ENCODE data around the gene GSTM4.

The GSTM4 gene

DNA sequence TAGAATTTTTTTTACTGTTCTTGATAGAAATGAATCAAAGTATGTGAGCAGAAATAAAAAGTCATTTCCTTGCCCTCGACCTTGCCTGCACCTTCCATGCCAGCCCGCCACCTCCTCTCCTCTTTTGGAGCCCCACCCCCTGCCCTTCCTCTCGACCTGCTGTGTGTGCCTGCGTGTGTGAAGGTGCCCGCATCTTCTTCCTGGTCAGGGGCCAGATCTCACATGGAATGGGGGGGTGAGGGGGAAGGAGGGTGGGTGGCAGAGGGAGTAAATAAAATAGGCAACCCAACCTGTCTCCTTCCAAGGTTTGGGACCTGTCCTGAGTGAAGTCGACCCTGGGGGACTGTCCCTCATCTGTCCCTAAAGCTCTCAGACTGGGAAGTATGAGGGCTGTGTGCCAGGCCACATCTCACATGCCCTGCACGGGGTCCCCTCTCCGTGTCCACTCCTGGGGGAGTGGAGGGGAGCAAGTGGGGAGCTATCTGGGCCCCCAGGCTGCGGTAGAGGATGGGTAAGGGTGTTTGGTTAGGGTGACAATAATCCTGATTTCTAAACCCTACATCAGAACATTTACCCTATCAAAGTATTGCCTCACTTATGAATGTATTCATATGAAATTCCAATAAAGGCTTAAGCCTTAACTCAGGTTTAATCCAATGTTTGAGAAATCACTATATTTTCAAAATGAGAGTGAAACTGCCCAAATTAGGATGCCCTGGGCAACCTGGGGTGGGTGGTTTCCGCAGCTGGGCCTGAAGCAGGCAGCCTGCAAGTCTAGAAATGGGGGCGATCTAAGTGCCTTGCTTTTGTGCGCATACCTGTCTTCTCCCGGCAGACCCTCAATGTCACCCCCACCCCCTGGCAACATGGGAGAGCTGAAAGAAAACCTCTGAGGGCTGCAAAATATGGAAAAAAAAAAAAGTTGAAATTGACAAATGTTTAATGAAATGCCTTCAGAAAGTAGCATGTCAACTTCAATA, 20.8 kb upstream of the GSTM4 start:
- peak; percentile 69 for DNase-seq (ENCODE audit: low spot score)
- TF ChIP-seq, protein P1, sequence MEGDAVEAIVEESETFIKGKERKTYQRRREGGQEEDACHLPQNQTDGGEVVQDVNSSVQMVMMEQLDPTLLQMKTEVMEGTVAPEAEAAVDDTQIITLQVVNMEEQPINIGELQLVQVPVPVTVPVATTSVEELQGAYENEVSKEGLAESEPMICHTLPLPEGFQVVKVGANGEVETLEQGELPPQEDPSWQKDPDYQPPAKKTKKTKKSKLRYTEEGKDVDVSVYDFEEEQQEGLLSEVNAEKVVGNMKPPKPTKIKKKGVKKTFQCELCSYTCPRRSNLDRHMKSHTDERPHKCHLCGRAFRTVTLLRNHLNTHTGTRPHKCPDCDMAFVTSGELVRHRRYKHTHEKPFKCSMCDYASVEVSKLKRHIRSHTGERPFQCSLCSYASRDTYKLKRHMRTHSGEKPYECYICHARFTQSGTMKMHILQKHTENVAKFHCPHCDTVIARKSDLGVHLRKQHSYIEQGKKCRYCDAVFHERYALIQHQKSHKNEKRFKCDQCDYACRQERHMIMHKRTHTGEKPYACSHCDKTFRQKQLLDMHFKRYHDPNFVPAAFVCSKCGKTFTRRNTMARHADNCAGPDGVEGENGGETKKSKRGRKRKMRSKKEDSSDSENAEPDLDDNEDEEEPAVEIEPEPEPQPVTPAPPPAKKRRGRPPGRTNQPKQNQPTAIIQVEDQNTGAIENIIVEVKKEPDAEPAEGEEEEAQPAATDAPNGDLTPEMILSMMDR (IDR thresholded peaks at IDR 0.05), result no peak
- H3K27ac ChIP-seq, result no peak overlapping the region
- no peak overlapping the region for H3K4me3 ChIP-seq

DNA sequence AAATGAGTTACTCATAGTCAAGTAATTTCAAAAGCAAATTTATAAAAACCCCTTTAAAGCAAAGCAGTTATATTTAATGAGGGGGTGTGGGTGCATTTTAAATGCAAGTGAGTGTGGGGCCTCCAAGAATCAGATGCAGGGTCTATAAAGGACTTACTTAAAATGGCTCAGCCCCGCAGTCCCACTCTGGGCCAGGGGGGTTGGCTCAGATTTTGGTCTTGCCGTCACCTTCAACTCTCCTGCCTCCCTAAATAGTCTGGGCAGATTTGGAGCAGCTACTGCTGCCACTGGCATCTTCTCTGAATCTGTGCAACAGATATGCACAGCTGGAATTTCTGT, 20.1 kb upstream of the GSTM4 start:
- TF ChIP-seq, protein P1 (IDR thresholded peaks at IDR 0.05), result no peak
- Histone ChIP-seq H3K4me3 (no peak overlapping the region), H3K27ac (no peak overlapping the region)
- peak; percentile 59 for DNase-seq (ENCODE audit: low spot score)

DNA sequence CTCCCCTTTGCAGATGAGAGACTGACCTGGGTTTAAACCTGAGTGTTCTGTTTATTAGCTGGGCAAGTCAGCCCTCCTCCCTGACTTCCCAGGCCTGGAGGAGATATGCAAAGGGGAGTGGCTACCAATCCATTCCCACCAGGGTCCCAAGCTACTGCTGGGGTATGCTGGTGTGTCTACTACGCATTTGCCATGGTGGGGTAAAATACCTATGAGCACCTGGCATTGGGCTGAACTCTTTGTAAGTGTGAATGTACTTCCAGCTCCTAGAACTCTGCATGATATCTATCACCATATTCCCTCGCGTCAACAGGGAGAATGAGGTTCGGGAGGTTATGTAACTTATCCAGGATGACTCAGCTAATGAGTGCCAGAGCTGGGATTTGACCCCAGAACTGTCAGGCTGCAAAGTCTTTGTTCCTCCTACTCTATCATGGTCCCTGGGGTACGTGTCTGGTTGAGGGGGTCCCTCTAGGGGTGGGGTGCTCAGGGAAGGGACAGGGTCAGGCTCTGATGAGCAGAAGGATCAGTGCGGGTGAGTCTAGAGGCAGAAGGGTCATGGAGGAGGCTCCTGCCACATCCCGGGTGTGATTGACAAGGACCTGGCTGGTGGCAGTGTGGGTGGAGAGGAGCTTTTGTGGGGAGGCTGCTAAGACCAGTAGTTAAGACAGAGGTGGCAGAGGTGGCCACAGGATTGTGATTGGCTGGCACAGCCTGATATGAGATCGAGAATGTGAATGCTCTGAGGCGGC, 19.5 kb upstream of the GSTM4 start:
- DNase-seq (ENCODE audit: low spot score), result no peak

DNA sequence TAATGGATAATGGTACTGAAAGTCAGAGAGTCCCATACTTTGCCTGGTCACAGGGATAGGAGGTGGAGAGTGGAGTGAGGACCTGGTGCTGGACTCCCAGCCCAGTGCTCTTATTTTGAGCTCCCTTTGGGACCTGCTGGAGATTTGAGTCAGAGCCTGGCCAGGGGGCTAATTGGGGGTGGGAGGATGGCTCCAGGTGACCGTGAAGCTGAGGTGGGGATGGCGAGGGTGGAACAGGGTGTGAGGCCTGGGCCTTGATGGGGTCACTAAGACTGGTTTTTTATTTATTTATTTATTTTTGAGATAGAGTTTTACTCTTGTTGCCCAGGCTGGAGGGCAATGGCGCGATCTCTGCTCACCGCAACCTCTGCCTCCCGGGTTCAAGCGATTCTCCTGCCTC, 18.5 kb upstream of the GSTM4 start:
- Histone ChIP-seq H3K27ac (no peak overlapping the region), H3K4me3 (no peak overlapping the region)
- DNase-seq (ENCODE audit: low spot score), result no peak
- TF ChIP-seq, protein P1 (IDR thresholded peaks at IDR 0.05), result no peak

More for the DNA sequence above, 19.5 kb upstream of the GSTM4 start:
- no peak overlapping the region for H3K27ac ChIP-seq
- no peak overlapping the region for H3K4me3 ChIP-seq
- TF ChIP-seq, protein P1 (IDR thresholded peaks at IDR 0.05), result no peak

DNA sequence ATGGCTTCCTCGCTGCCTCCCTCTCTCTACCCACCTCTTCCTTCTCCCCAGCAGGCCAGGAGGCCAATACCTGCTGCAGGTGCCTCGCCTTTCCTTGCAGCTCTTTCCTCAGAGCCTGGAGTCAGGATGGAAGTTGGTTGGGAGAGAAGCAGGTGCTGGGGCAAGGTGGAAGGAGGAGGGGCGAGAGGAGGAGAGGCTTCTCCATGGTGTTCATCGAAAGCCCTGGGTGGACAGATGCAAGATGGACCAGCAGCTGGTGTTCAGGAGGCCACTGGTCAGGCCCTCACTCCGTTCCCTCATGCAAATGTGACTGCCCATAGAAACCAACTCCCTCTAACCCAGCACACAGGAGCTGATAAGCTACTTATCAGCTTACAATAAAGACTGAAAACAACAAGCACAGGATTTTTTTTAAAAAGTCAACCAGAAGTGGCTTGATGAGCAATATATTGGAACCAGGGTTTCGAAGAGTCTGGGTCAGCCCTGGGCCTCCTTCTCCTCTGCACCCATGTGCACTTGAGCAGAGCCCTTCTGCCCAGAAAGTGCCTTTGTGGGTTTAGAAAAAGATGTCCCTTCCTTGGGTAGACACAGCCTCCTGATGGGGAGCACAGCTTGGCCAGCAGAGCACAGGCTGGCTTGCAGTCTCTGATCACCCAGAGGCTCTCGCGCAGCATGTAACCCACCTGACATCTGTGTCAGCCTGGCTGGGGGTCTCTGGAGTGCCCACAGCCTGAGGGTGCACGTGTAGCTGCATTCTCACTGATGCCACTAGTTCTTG, 16.6 kb upstream of the GSTM4 start:
- H3K27ac ChIP-seq, result no peak overlapping the region
- TF ChIP-seq, protein P1 (IDR thresholded peaks at IDR 0.05), result no peak
- DNase-seq (ENCODE audit: low spot score), result peak; percentile 67
- no peak overlapping the region for H3K4me3 ChIP-seq

DNA sequence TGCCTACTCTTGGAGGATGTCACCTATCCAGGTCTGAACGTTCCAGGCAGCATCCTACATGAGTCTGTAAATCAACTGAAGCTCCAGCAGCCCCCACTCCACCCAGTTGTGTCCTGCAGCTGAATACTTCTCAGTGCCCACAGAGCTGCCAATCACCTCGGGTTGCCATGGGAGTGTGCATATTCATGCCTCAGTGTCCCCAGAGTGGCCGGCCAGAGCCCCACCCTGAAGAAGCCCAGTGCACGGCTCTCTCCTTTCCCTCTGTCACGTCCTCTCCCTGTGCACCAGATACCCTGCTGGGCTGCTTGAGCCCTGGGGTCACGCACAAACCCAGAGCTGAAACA, 16.1 kb upstream of the GSTM4 start:
- DNase-seq (ENCODE audit: low spot score), result no peak
- TF ChIP-seq, protein P1 (IDR thresholded peaks at IDR 0.05), result no peak
- H3K27ac ChIP-seq, result no peak overlapping the region
- H3K4me3 ChIP-seq, result no peak overlapping the region

Data from coronary artery (tissue), 2 donors.